Activated T-cell treated with anti-CD3 and anti-CD28 coated beads for 4 hours (primary cell): ENCODE data around the gene ZNF90.
"Not testable (repeated sequence)": the region's sequence is repeated elsewhere in the genome, so short reads cannot be mapped to it uniquely, and the experiment has no call there.

Experiments
- DNase-seq: peaks from one replicate; pipeline ENCODE4 v3.0.0-alpha.2; 2020

The ZNF90 gene

GRCh38 chr19:20107301-20107700, 29.5 kb downstream of the ZNF90 start:
- DNase-seq: no peak

- not testable (repeated sequence) for DNase-seq
Observed at GRCh38 chr19:20118064-20118839, 40.5 kb downstream of the ZNF90 start.

GRCh38 chr19:20124879-20125278, 47.1 kb downstream of the ZNF90 start:
- DNase-seq: no peak

GRCh38 chr19:20132933-20133332, 55.1 kb downstream of the ZNF90 start:
- not testable (repeated sequence) for DNase-seq

GRCh38 chr19:20137714-20138113, 59.9 kb downstream of the ZNF90 start:
- DNase-seq: not testable (repeated sequence)

GRCh38 chr19:20151617-20152145, 73.9 kb downstream of the ZNF90 start:
- no peak for DNase-seq

- not testable (repeated sequence) for DNase-seq
Observed at GRCh38 chr19:20152506-20152905, 74.7 kb downstream of the ZNF90 start.

GRCh38 chr19:20153281-20153680, 75.5 kb downstream of the ZNF90 start:
- no peak for DNase-seq

GRCh38 chr19:20154636-20155035, 76.8 kb downstream of the ZNF90 start:
- DNase-seq: no peak

GRCh38 chr19:20162821-20163220, 85.0 kb downstream of the ZNF90 start:
- DNase-seq: no peak

GRCh38 chr19:20164456-20164855, 86.7 kb downstream of the ZNF90 start:
- DNase-seq: no peak

GRCh38 chr19:20165971-20166592, 88.3 kb downstream of the ZNF90 start:
- DNase-seq: no peak

- DNase-seq: peak; percentile 82
Observed at GRCh38 chr19:20167020-20167644, 89.3 kb downstream of the ZNF90 start, which contains the start of gene ZNF486. Gene ZNF486, plus strand, starts transcription at chr19:20167214. Its CDS starts 117 bp downstream, at chr19:20167331.

- DNase-seq: no peak
Observed at GRCh38 chr19:20167651-20168122, 89.9 kb downstream of the ZNF90 start.
